ENCODE measurements around the gene TRAF2.

The TRAF2 gene

DNA sequence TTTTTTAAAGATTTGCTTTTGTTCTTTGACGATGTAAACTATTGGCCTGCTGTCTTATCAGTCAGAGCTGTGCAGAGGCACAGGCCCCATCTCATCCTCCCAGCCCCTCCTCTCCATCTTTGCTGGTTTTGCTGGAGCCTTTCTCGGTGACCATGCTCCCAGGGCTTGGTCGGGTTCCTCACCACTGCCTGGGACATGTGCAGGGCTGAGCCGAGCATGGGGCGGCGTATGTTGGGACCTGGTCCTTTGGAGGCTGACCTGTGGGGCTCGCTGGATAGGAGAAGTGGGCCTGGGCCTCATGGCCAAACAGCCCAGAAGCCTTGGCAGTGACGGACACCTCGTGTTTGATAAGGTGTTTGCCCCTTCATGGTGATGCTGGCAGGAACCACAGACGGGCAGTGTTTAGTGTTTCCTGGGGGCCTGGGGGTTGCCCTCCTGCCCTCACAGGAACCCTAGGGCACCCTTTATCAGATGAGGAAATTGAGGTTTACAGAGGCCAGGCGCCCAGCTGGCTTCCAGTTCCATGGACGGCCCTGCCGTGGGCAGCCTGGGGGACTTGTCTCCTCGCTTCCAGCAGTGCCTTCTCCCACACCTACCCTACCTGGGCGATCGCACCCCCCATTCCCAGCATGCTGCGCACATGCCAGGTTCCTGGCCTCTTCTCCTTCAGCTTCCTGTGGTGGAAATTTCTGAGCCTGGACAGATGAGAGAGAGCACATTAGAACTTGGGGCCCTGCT lies 27.6 kb downstream of the TRAF2 start:
- DNase-seq (ENCODE audit: low spot score) = no peak

DNA sequence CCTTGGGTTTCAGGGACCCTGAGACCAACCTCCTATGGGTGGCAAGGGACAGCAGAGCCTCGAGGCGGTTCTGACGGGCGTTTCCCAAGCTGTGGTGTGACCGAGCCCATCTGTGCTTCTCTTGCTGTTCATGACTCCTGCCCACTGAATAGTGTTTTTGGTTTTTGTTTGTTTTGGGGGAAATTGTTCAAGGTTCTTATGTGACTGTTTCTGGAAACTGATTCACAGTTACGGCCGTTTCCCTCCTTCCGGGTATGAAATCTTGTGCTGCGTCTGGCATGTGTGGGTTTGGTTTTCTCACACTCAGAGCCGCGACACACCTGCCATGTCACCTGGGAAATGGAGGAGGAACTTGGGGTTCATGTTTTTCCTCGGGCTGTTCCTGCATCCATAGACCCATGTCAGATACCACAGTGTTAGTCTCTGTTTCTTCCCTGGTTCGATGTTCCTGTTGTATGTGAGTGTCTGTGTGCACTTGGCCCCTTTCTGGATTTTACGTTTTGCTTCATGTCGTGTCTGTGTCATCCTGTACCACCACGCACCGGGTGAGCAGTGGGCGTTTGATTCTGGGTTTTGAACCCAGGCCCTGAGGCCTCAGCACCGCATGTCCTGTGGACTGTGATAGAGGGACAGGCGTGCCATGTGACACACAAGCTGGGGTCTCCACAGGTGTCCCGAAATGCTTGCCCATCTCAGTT lies 29.5 kb downstream of the TRAF2 start:
- no peak for DNase-seq (ENCODE audit: low spot score)

- no peak for DNase-seq (ENCODE audit: low spot score)
Observed at GRCh38 chr9:136916330-136917184, 30.2 kb downstream of the TRAF2 start.

DNA sequence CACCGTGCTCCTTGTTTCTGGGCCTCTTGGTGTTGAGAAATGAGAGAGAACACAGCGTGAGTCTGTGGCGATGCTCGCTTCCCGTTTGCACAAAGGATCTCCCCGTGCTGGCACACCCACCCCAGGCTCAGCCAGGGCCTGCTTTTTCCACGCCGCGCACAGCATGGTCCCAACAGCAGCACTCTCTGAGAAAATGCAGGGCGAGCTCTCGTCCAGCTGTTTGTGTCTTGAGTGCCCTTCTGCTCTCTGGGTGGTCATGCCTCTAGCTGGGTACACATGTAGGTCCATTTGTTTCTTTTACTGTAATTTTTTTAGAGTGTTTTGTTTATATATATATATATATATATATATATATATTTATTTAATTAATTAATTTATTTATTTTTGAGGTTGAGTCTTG lies 31.6 kb downstream of the TRAF2 start:
- no peak for DNase-seq (ENCODE audit: low spot score)

- DNase-seq (ENCODE audit: low spot score) = no peak
Observed at GRCh38 chr9:136920069-136920468, 33.8 kb downstream of the TRAF2 start.

GRCh38 chr9:136920734-136921231 lies 34.5 kb downstream of the TRAF2 start:
- DNase-seq (ENCODE audit: low spot score) = no peak

DNA sequence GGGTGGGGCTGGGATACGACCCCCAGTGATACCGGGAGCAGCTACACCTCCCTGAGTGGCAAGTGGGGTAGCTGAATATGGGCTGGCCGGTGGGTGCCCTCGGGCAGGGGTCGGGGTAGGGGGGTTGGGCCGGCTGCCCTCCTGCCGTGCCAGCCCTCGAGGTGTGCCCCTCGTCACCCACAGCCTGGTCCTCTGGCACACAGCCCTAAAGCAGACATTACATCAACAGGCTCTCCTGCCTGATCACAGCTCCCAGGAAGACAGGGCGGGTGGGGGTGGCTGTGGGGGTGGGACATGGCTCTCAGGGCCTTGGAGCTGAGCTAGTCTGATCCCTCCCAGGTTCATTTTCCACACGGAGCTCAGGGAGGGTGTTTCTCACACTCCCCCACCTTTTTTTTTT lies 35.0 kb downstream of the TRAF2 start:
- no peak for DNase-seq (ENCODE audit: low spot score)

DNA sequence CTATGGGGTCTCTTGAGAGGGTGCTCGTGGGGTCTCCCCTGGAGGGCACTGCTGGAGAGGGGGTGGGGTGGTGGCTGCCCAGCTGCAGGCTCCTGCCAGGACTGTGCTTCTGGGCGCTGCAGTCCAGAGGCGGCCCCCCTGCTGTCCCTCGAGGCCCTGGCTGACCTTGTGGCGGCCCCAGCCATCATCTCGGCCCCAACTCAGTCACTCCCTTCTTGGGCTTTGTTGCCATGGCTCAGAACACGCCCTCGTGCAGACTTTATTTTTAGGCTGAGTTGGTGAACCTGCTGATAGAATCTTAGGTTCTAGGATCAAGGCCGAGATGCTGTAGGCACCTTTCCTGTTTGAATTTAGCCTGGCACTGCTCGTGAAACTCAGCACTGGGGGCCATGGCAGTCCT lies 35.4 kb downstream of the TRAF2 start:
- DNase-seq (ENCODE audit: low spot score) = no peak

DNA sequence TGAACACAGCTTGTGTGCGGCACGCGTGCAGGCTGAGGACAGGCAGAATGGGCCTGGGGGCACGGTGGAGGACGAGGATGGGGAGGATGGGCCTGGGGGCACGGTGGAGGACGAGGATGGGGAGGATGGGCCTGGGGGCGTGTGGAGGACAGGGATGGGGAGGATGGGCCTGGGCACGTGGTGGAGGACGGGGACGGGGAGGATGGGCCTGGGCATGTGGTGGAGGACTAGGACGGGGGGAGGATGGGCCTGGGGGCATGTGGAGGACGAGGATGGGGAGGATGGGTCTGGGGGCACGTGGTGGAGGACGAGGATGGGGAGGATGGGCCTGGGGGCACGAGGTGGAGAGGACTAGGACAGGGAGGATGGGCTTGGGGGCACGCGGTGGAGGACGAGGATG lies 36.2 kb downstream of the TRAF2 start:
- DNase-seq (ENCODE audit: low spot score) = no peak

- peak; percentile 67 for DNase-seq (ENCODE audit: low spot score)
Observed at GRCh38 chr9:136923881-136924280, 37.6 kb downstream of the TRAF2 start.

- DNase-seq (ENCODE audit: low spot score) = no peak
Observed at GRCh38 chr9:136925414-136926153, 39.3 kb downstream of the TRAF2 start.

- no peak for DNase-seq (ENCODE audit: low spot score)
Observed at GRCh38 chr9:136926154-136926704, 39.9 kb downstream of the TRAF2 start.

GRCh38 chr9:136926749-136927148 lies 40.4 kb downstream of the TRAF2 start:
- no peak for DNase-seq (ENCODE audit: low spot score)

GRCh38 chr9:136927343-136928271 lies 41.3 kb downstream of the TRAF2 start:
- DNase-seq (ENCODE audit: low spot score) = no peak

- no peak for DNase-seq (ENCODE audit: low spot score)
Observed at GRCh38 chr9:136928591-136928990, 42.3 kb downstream of the TRAF2 start.

GRCh38 chr9:136930014-136930413 lies 43.7 kb downstream of the TRAF2 start:
- DNase-seq (ENCODE audit: low spot score) = no peak

DNA sequence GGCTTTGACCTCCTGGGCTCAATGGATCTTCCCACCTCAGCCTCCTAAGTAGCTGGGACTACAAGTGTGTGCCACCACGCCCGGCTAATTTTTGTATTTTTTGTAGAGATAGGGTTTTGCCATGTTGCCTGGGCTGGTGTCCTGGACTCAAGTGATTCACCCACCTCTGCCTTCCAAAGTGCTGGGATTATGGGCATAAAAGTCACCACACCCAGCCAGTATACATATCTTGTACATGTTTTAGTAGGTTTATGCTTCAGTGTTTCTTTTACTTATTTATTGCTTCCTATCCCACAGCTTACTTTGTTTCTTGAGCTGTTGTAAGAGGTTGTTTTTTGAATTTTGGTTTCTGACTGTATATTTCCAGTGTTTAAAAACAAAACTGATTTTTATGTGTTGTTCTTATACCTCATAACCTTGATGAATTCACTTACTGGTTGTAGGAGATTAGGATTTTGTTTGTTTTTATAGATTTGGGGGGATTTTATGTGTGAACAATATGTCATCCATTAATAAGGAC lies 45.4 kb downstream of the TRAF2 start:
- no peak for DNase-seq (ENCODE audit: low spot score)

- DNase-seq (ENCODE audit: low spot score) = no peak
Observed at GRCh38 chr9:136934277-136934676, 48.0 kb downstream of the TRAF2 start.

DNA sequence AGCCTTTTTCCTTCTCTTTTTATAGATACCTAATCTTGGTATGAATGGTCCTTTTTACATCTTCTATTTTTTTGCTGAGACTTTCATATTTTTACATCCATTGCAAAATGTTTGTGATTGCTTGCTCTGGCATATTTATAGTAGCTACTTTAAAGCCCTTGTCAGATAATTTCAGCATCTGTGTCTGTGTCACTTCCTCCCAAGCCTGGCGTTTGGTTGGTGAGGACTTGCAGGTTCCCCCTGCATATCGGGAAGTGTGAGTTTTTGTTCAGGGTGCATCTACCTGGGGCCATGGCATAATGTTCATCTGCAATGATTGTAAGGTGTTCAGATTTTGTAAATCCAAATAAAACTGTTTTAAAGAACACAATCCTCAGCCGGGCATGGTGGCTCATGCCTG lies 49.3 kb downstream of the TRAF2 start:
- no peak for DNase-seq (ENCODE audit: low spot score)

- DNase-seq (ENCODE audit: low spot score) = no peak
Observed at GRCh38 chr9:136936645-136937170, 50.4 kb downstream of the TRAF2 start.

Measured in kidney tubule cell (primary cell).